WTC11 (cell line): ENCODE measurements around the gene LMCD1. TPM values are rescaled to one million over a fixed set of nuclear protein-coding genes. Genes with fewer than 3 reads are reported as not detected.

Experiments used
- ATAC-seq: fragments of 200-7000 bp; cut with Tn5 transposase; 2 replicates; pipeline ENCODE4 v1.10.0; 2021; ENCODE audit warnings: mild to moderate bottlenecking, moderate library complexity
- CTCF ChIA-PET: fragments of 300-600 bp; sonication (Branson Sonifier 250); formaldehyde crosslinking; loops from one replicate; lab custom pipeline; 2021; ENCODE audit warnings: antibody characterized with exemption; lab: Charles Lee
- POLR2A ChIA-PET: fragments of 350-600 bp; sonication (Branson Sonifier 250); formaldehyde crosslinking; loops from one replicate; lab custom pipeline; 2021; ENCODE audit warnings: antibody characterized with exemption; lab: Charles Lee
- DNase-seq: peaks from one replicate; pipeline ENCODE4 v3.0.0; 2021; ENCODE audit warnings: low spot score
- H3K27ac Mint-ChIP-seq: 2 replicates; pipeline ENCODE4 v1.8.0; 2021; ENCODE audit warnings: mixed read lengths
- H3K27me3 Mint-ChIP-seq: 2 replicates; pipeline ENCODE4 v1.8.0; 2021; ENCODE audit warnings: low read depth, mild to moderate bottlenecking, moderate library complexity, mixed read lengths
- H3K36me3 Mint-ChIP-seq: 2 replicates; pipeline ENCODE4 v1.8.0; 2021; ENCODE audit warnings: mixed read lengths
- H3K4me1 Mint-ChIP-seq: 2 replicates; pipeline ENCODE4 v1.8.0; 2022; ENCODE audit warnings: mixed read lengths
- H3K4me3 Mint-ChIP-seq: 2 replicates; pipeline ENCODE4 v1.8.0; 2021; ENCODE audit warnings: mild to moderate bottlenecking, moderate library complexity, mixed read lengths
- H3K9me3 Mint-ChIP-seq: 2 replicates; pipeline ENCODE4 v1.8.0; 2021; ENCODE audit warnings: mixed read lengths
- ETV6 ChIP-seq: sonication (generic); formaldehyde crosslinking; IDR thresholded peaks from 2 replicates; pipeline ENCODE4 v1.8.1; 2022; ENCODE audit warnings: mild to moderate bottlenecking, missing genetic modification reagents
- FOXJ3 ChIP-seq: sonication (generic); formaldehyde crosslinking; IDR thresholded peaks from 2 replicates; pipeline ENCODE4 v1.9.0; 2021; ENCODE audit warnings: missing genetic modification reagents, mild to moderate bottlenecking, borderline replicate concordance
- GABPB1 ChIP-seq: sonication (generic); formaldehyde crosslinking; IDR thresholded peaks from 2 replicates; pipeline ENCODE4 v1.8.1; 2023; ENCODE audit warnings: mild to moderate bottlenecking, missing genetic modification reagents
- NFYB ChIP-seq: sonication (generic); formaldehyde crosslinking; conservative IDR thresholded peaks from 2 replicates; pipeline ENCODE4 v1.8.0; 2022; ENCODE audit warnings: low read depth, missing genetic modification reagents
- PRRX2 ChIP-seq: fragments of 250-450 bp; sonication (Bioruptor Pico); IDR thresholded peaks from 2 replicates; pipeline ENCODE4 v1.8.0; 2021; ENCODE audit warnings: mild to moderate bottlenecking
- SP1 ChIP-seq: sonication (generic); formaldehyde crosslinking; conservative IDR thresholded peaks from 2 replicates; pipeline ENCODE4 v1.8.1; 2022; ENCODE audit warnings: missing genetic modification reagents
- TEAD1 ChIP-seq: sonication (generic); formaldehyde crosslinking; IDR thresholded peaks from 2 replicates; pipeline ENCODE4 v1.8.0; 2022; ENCODE audit warnings: mild to moderate bottlenecking, missing genetic modification reagents
- TP53 ChIP-seq: sonication (generic); formaldehyde crosslinking; IDR thresholded peaks from 2 replicates; pipeline ENCODE4 v1.8.1; 2023; ENCODE audit warnings: mild to moderate bottlenecking, missing genetic modification reagents
- ZBTB21 ChIP-seq: sonication (generic); formaldehyde crosslinking; IDR thresholded peaks from 2 replicates; pipeline ENCODE4 v1.8.1; 2023; ENCODE audit warnings: mild to moderate bottlenecking, missing genetic modification reagents, borderline replicate concordance
- ZNF121 ChIP-seq: sonication (generic); formaldehyde crosslinking; IDR thresholded peaks from 2 replicates; pipeline ENCODE4 v1.8.0; 2023; ENCODE audit warnings: missing genetic modification reagents
- ZNF232 ChIP-seq: sonication (generic); formaldehyde crosslinking; IDR thresholded peaks from 2 replicates; pipeline ENCODE4 v1.8.0; 2022; ENCODE audit warnings: mild to moderate bottlenecking, missing genetic modification reagents
- ZNF671 ChIP-seq: fragments of 250-450 bp; sonication (Bioruptor Pico); IDR thresholded peaks from 2 replicates; pipeline ENCODE4 v1.8.0; 2021; ENCODE audit warnings: mild to moderate bottlenecking
- total RNA-seq: library from RNA; stranded (reverse); gene quantifications from 3 replicates; pipeline ENCODE4 v1.2.3, GENCODE V29; 2021
- TF ChIP-seq, protein P1 (sequence below): fragments of 200-600 bp; IDR thresholded peaks from 2 replicates; pipeline ENCODE4 v1.8.0; 2022; ENCODE audit warnings: antibody characterized with exemption
- TF ChIP-seq, protein P2 (sequence below): sonication (generic); formaldehyde crosslinking; IDR thresholded peaks from 2 replicates; pipeline ENCODE4 v1.8.1; 2022; ENCODE audit warnings: mild to moderate bottlenecking, missing genetic modification reagents, moderate library complexity, borderline replicate concordance
- TF ChIP-seq, protein P3 (sequence below): sonication (generic); formaldehyde crosslinking; IDR thresholded peaks from 2 replicates; pipeline ENCODE4 v1.8.1; 2023; ENCODE audit warnings: mild to moderate bottlenecking, missing genetic modification reagents
- TF ChIP-seq, protein P4 (sequence below): sonication (generic); formaldehyde crosslinking; conservative IDR thresholded peaks from 2 replicates; pipeline ENCODE4 v1.8.1; 2022; ENCODE audit warnings: mild to moderate bottlenecking, missing genetic modification reagents
- TF ChIP-seq, protein P5 (sequence below): sonication (generic); formaldehyde crosslinking; IDR thresholded peaks from 2 replicates; pipeline ENCODE4 v1.8.1; 2022; ENCODE audit warnings: missing genetic modification reagents, borderline replicate concordance
- TF ChIP-seq, protein P6 (sequence below): sonication (generic); formaldehyde crosslinking; IDR thresholded peaks from 2 replicates; pipeline ENCODE4 v1.8.0; 2022; ENCODE audit warnings: mild to moderate bottlenecking, missing genetic modification reagents

LMCD1 gene
- total RNA-seq, 1 experiment from 2014 or later, result 12.5 TPM

DNA sequence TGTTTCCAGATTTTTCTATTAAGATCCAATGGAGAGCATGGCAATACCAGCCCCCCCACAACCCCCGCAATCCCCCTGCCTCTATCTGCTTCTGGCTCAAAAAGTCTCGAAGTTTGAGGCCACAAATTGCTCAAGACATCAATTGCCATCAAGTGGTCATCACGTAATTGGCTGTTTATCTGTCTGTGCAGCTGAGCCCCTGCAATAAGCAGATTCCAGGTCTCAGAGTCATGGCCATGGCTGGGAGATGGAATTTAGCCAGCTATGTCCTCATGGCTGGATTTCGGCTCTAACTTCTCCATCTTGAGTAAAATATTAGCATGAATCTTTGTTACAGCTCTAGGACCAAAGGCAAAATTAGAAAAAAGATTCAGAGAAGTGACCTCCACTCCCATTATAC is 120.2 kb downstream of the LMCD1 start (continued):
- no peak for TF ChIP-seq ZNF671 (CRISPR knock-in tag)

DNA sequence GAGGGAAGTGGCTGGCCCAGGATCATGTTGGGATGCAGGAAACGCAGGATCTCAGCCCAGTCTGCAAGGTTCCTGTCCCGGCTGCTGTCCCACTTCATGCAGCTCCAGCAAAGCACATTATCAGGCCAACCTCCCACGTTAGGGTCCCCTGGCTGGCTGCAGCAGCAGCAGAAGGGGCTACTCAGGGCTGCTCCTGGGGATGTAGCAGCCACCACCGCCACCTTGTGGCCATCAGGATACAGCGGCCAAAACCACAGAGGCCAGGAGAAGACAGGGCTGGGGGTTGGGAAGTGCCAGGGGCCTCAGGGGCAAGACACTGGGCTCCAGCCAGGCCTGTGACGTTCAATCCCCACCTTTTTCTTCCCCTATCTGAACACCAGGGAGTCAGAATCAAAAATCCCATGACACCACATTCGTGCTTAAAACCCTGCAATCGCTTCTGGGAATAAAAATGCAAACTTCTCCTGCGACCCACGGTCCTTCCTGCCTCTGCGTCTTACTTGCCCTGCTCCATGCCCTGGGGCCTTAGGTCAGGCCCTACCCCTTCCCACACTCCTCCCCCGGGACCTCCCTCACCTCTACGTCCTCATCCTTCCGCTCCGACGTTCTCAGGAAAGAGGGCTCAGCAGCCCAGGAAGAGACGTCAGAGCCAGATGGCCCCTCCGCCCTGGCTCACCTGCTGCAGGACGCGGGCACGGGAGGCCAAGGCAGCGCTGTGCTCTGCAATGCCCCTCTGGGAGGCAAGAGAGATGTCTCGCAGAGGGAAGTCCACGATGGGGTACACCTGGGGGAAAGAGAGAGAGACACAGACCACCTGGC is 121.5 kb downstream of the LMCD1 start:
- TF ChIP-seq ZNF232 (0 out of 2 replicates have a peak, but pooled peaks have one; percentile 37), GABPB1 (CRISPR knock-in tag) (no peak), NFYB (CRISPR knock-in tag) (no peak), SP1 (CRISPR knock-in tag) (peak; percentile 55; the same call in 1 of the 2 replicates), ZBTB21 (no peak), TEAD1 (CRISPR knock-in tag) (no peak), ZNF121 (CRISPR knock-in tag) (no peak)
- TF ChIP-seq, protein P1, sequence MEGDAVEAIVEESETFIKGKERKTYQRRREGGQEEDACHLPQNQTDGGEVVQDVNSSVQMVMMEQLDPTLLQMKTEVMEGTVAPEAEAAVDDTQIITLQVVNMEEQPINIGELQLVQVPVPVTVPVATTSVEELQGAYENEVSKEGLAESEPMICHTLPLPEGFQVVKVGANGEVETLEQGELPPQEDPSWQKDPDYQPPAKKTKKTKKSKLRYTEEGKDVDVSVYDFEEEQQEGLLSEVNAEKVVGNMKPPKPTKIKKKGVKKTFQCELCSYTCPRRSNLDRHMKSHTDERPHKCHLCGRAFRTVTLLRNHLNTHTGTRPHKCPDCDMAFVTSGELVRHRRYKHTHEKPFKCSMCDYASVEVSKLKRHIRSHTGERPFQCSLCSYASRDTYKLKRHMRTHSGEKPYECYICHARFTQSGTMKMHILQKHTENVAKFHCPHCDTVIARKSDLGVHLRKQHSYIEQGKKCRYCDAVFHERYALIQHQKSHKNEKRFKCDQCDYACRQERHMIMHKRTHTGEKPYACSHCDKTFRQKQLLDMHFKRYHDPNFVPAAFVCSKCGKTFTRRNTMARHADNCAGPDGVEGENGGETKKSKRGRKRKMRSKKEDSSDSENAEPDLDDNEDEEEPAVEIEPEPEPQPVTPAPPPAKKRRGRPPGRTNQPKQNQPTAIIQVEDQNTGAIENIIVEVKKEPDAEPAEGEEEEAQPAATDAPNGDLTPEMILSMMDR, result peak; percentile 82
- TF ChIP-seq, protein P2, sequence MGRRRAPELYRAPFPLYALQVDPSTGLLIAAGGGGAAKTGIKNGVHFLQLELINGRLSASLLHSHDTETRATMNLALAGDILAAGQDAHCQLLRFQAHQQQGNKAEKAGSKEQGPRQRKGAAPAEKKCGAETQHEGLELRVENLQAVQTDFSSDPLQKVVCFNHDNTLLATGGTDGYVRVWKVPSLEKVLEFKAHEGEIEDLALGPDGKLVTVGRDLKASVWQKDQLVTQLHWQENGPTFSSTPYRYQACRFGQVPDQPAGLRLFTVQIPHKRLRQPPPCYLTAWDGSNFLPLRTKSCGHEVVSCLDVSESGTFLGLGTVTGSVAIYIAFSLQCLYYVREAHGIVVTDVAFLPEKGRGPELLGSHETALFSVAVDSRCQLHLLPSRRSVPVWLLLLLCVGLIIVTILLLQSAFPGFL, result no peak
- Mint-ChIP-seq H3K9me3 (peaks cover 19% of the 10 kb centered on the region), H3K4me3 (peak overlapping the region; percentile 2; the same call in 1 of the 2 replicates), H3K27ac (peak overlapping the region; percentile 39; the same call in 1 of the 2 replicates), H3K36me3 (no peaks in the 10 kb centered on the region; the same call in 1 of the 2 replicates), H3K27me3 (peaks cover 4% of the 10 kb centered on the region; the same call in 1 of the 2 replicates), H3K4me1 (peaks cover 11% of the 10 kb centered on the region)
- DNase-seq (peak; percentile 87), ATAC-seq (peak; percentile 96)
- ChIA-PET CTCF (interaction anchor here (0.5 to 2.2 kb wide), 15 partner anchors 10 to 298 kb away, joined by 3 to 11 read pairs (median 4); partner anchors contain the start of gene LMCD1), POLR2A (no interaction called here)

DNA sequence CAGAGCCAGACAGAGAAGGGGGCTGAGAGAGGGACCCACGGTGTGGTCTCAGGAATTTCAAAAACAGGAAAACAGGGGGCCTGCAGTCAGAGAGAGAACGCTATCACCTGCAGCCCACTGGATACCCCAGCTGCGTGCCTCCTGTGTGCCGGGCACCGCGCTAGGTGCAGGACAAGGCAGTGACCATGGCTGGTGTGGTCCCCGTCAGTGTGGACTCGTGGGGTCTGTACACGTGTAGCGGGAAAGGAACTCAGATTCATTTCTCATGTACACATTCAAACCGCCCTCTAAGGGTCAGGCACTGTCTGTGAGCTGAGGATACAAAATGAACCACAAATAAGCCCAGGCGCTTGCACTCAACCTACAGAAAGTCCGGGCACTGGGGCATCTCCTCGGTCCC is 122.1 kb downstream of the LMCD1 start:
- Mint-ChIP-seq H3K4me3 (no peak overlapping the region), H3K36me3 (no peaks in the 10 kb centered on the region; the same call in 1 of the 2 replicates), H3K4me1 (peaks cover 11% of the 10 kb centered on the region), H3K27me3 (peaks cover 4% of the 10 kb centered on the region; the same call in 1 of the 2 replicates), H3K27ac (no peak overlapping the region), H3K9me3 (peaks cover 18% of the 10 kb centered on the region)
- ChIA-PET POLR2A (no interaction called here), CTCF (interaction anchor here (1.8 to 2.2 kb wide), 3 partner anchors 182 to 299 kb away, joined by 6 to 11 read pairs (median 9); no protein-coding TSS in a partner anchor)
- DNase-seq (no peak), ATAC-seq (no peak)
- TF ChIP-seq, protein P3, sequence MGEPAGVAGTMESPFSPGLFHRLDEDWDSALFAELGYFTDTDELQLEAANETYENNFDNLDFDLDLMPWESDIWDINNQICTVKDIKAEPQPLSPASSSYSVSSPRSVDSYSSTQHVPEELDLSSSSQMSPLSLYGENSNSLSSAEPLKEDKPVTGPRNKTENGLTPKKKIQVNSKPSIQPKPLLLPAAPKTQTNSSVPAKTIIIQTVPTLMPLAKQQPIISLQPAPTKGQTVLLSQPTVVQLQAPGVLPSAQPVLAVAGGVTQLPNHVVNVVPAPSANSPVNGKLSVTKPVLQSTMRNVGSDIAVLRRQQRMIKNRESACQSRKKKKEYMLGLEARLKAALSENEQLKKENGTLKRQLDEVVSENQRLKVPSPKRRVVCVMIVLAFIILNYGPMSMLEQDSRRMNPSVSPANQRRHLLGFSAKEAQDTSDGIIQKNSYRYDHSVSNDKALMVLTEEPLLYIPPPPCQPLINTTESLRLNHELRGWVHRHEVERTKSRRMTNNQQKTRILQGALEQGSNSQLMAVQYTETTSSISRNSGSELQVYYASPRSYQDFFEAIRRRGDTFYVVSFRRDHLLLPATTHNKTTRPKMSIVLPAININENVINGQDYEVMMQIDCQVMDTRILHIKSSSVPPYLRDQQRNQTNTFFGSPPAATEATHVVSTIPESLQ, result no peak
- no peak for TF ChIP-seq FOXJ3 (CRISPR knock-in tag)
- no peak for TF ChIP-seq PRRX2 (CRISPR knock-in tag)
- TF ChIP-seq, protein P4, sequence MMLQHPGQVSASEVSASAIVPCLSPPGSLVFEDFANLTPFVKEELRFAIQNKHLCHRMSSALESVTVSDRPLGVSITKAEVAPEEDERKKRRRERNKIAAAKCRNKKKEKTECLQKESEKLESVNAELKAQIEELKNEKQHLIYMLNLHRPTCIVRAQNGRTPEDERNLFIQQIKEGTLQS (CRISPR knock-in tag), result no peak
- TF ChIP-seq, protein P5, sequence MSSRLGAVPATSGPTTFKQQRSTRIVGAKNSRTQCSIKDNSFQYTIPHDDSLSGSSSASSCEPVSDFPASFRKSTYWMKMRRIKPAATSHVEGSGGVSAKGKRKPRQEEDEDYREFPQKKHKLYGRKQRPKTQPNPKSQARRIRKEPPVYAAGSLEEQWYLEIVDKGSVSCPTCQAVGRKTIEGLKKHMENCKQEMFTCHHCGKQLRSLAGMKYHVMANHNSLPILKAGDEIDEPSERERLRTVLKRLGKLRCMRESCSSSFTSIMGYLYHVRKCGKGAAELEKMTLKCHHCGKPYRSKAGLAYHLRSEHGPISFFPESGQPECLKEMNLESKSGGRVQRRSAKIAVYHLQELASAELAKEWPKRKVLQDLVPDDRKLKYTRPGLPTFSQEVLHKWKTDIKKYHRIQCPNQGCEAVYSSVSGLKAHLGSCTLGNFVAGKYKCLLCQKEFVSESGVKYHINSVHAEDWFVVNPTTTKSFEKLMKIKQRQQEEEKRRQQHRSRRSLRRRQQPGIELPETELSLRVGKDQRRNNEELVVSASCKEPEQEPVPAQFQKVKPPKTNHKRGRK (CRISPR knock-in tag), result no peak
- TF ChIP-seq ETV6 (CRISPR knock-in tag), result no peak
- no peak for TF ChIP-seq TP53
- TF ChIP-seq, protein P6, sequence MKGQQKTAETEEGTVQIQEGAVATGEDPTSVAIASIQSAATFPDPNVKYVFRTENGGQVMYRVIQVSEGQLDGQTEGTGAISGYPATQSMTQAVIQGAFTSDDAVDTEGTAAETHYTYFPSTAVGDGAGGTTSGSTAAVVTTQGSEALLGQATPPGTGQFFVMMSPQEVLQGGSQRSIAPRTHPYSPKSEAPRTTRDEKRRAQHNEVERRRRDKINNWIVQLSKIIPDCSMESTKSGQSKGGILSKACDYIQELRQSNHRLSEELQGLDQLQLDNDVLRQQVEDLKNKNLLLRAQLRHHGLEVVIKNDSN, result no peak
